ENCODE results near the gene VKORC1. TPM values are rescaled to one million over a fixed set of nuclear protein-coding genes. Genes with fewer than 3 reads are reported as not detected.

The VKORC1 gene
- total RNA-seq, 1 experiment from 2014 or later = 105 TPM

- ChIA-PET CTCF (no interaction called here), POLR2A (ENCODE audit: unreplicated experiment) (no interaction called here)
- no TSS peak for BruUV-seq (replicated peaks)
- no peaks in the 10 kb centered on the region for H4K20me1 ChIP-seq (ENCODE audit: low read length)
- H3K4me3 ChIP-seq (ENCODE audit: low read length) = no peak overlapping the region
- ATAC-seq (no peak), DNase-seq (no peak)
- no peak overlapping the region for H3K9ac ChIP-seq (ENCODE audit: low read length)
- no peaks in the 10 kb centered on the region for H3K9me3 ChIP-seq (ENCODE audit: low read length)
- H3K9me2 ChIP-seq (replicated peaks; ENCODE audit: low read length) = no peaks in the 10 kb centered on the region
- H3K27ac ChIP-seq (ENCODE audit: low read length) = no peak overlapping the region
- no peaks in the 10 kb centered on the region for H3F3A ChIP-seq (ENCODE audit: low read length, unreplicated experiment)
- no peaks in the 10 kb centered on the region for H3K27me3 ChIP-seq (ENCODE audit: low read length)
- intact Hi-C loops (cut with micrococcal nuclease) = no loop called here
- H3K4me2 ChIP-seq (ENCODE audit: low read length) = no peak overlapping the region
- H3K79me2 ChIP-seq (ENCODE audit: low read length) = no peaks in the 10 kb centered on the region; the same call in 1 of the 2 replicates
- TF ChIP-seq EZH2phosphoT487 (IDR thresholded peaks at IDR 0.05; ENCODE audit: borderline replicate concordance, low read length) (no peak), CTCF (conservative IDR thresholded peaks at IDR 0.05; ENCODE audit: low read depth, low read length) (no peak), EZH2 (IDR thresholded peaks at IDR 0.05; ENCODE audit: low read length, unreplicated experiment) (no peak)
- H3K36me3 ChIP-seq (ENCODE audit: low read depth, low read length) = peaks cover 3% of the 10 kb centered on the region; the same call in 1 of the 2 replicates
- no peaks in the 10 kb centered on the region for H3K4me1 ChIP-seq (ENCODE audit: insufficient read depth, low read length)
- no peak overlapping the region for H2AFZ ChIP-seq (ENCODE audit: low read length)
These were observed 8.0 kb downstream of the VKORC1 start for GRCh38 chr16:31086629-31086906.

GRCh38 chr16:31085873-31086628, 8.5 kb downstream of the VKORC1 start:
- no peaks in the 10 kb centered on the region for H3K27me3 ChIP-seq (ENCODE audit: low read length)
- no peaks in the 10 kb centered on the region; the same call in 1 of the 2 replicates for H3K79me2 ChIP-seq (ENCODE audit: low read length)
- no peak overlapping the region for H3K4me2 ChIP-seq (ENCODE audit: low read length)
- DNase-seq (no peak), ATAC-seq (no peak)
- no peak overlapping the region for H2AFZ ChIP-seq (ENCODE audit: low read length)
- no peaks in the 10 kb centered on the region for H3K9me3 ChIP-seq (ENCODE audit: low read length)
- H3K27ac ChIP-seq (ENCODE audit: low read length) = no peak overlapping the region
- no peaks in the 10 kb centered on the region for H4K20me1 ChIP-seq (ENCODE audit: low read length)
- ChIA-PET CTCF (interaction anchor here (0.6 kb wide), 1 partner anchor 157 kb away, joined by 3 read pairs; no protein-coding TSS in a partner anchor), POLR2A (ENCODE audit: unreplicated experiment) (no interaction called here)
- H3K9me2 ChIP-seq (replicated peaks; ENCODE audit: low read length) = no peaks in the 10 kb centered on the region
- intact Hi-C loops (cut with micrococcal nuclease) = no loop called here
- H3F3A ChIP-seq (ENCODE audit: low read length, unreplicated experiment) = no peaks in the 10 kb centered on the region
- no peaks in the 10 kb centered on the region; the same call in 1 of the 2 replicates for H3K36me3 ChIP-seq (ENCODE audit: low read depth, low read length)
- H3K4me1 ChIP-seq (ENCODE audit: insufficient read depth, low read length) = no peaks in the 10 kb centered on the region
- no peak for TF ChIP-seq EZH2 (IDR thresholded peaks at IDR 0.05; ENCODE audit: low read length, unreplicated experiment)
- no TSS peak for BruUV-seq (replicated peaks)
- no peak overlapping the region for H3K9ac ChIP-seq (ENCODE audit: low read length)
- H3K4me3 ChIP-seq (ENCODE audit: low read length) = no peak overlapping the region

GRCh38 chr16:31085411-31085810, 9.2 kb downstream of the VKORC1 start:
- no peaks in the 10 kb centered on the region for H3F3A ChIP-seq (ENCODE audit: low read length, unreplicated experiment)
- ChIA-PET CTCF (no interaction called here), POLR2A (ENCODE audit: unreplicated experiment) (no interaction called here)
- no peak overlapping the region for H3K4me2 ChIP-seq (ENCODE audit: low read length)
- H4K20me1 ChIP-seq (ENCODE audit: low read length) = no peaks in the 10 kb centered on the region
- H3K9me2 ChIP-seq (replicated peaks; ENCODE audit: low read length) = no peaks in the 10 kb centered on the region
- intact Hi-C loops (cut with micrococcal nuclease) = no loop called here
- no peaks in the 10 kb centered on the region for H3K4me1 ChIP-seq (ENCODE audit: insufficient read depth, low read length)
- H3K36me3 ChIP-seq (ENCODE audit: low read depth, low read length) = no peaks in the 10 kb centered on the region
- TF ChIP-seq EZH2phosphoT487 (IDR thresholded peaks at IDR 0.05; ENCODE audit: borderline replicate concordance, low read length) (no peak), EZH2 (IDR thresholded peaks at IDR 0.05; ENCODE audit: low read length, unreplicated experiment) (no peak)
- H3K79me2 ChIP-seq (ENCODE audit: low read length) = no peaks in the 10 kb centered on the region
- H3K4me3 ChIP-seq (ENCODE audit: low read length) = no peak overlapping the region
- H3K9me3 ChIP-seq (ENCODE audit: low read length) = no peaks in the 10 kb centered on the region
- no TSS peak for BruUV-seq (replicated peaks)
- H2AFZ ChIP-seq (ENCODE audit: low read length) = no peak overlapping the region
- no peak for DNase-seq
- no peak for ATAC-seq
- no peak overlapping the region for H3K27ac ChIP-seq (ENCODE audit: low read length)
- H3K9ac ChIP-seq (ENCODE audit: low read length) = no peak overlapping the region
- no peaks in the 10 kb centered on the region for H3K27me3 ChIP-seq (ENCODE audit: low read length)

Measured in PC-3 (cell line).